HG02840 (cell line): ENCODE results near the gene CNTN5.
"Not testable (repeated sequence)": the region's sequence is repeated elsewhere in the genome, so short reads cannot be mapped to it uniquely, and the experiment has no call there.

ENCODE experiments used
- ATAC-seq: cut with Tn5 transposase; IDR thresholded peaks from one replicate; pipeline ENCODE4 v1.9.1; 2021; ENCODE audit warnings: mild to moderate bottlenecking, moderate library complexity, moderate number of reproducible peaks; ENCODE audit not compliant: unreplicated experiment, low FRiP score

CNTN5 gene

GRCh38 chr11:100257238-100257803, 1236.6 kb downstream of the CNTN5 start:
- ATAC-seq = not testable (repeated sequence)

GRCh38 chr11:100269516-100269915, 1248.8 kb downstream of the CNTN5 start:
- no peak for ATAC-seq

GRCh38 chr11:100273066-100273815, 1252.5 kb downstream of the CNTN5 start:
- ATAC-seq = no peak

GRCh38 chr11:100274466-100274865, 1253.7 kb downstream of the CNTN5 start:
- not testable (repeated sequence) for ATAC-seq

GRCh38 chr11:100294748-100295147, 1274.0 kb downstream of the CNTN5 start:
- no peak for ATAC-seq

GRCh38 chr11:100296051-100296679, 1275.4 kb downstream of the CNTN5 start:
- no peak for ATAC-seq

GRCh38 chr11:100297516-100297915, 1276.8 kb downstream of the CNTN5 start:
- no peak for ATAC-seq

- no peak for ATAC-seq
Observed at GRCh38 chr11:100302824-100303223, 1282.1 kb downstream of the CNTN5 start.

GRCh38 chr11:100303897-100304296, 1283.1 kb downstream of the CNTN5 start:
- no peak for ATAC-seq

GRCh38 chr11:100308202-100308601, 1287.5 kb downstream of the CNTN5 start:
- ATAC-seq = no peak

GRCh38 chr11:100315946-100316345, 1295.2 kb downstream of the CNTN5 start:
- ATAC-seq = no peak

- no peak for ATAC-seq
Observed at GRCh38 chr11:100316952-100317351, 1296.2 kb downstream of the CNTN5 start.

GRCh38 chr11:100319691-100320090, 1298.9 kb downstream of the CNTN5 start:
- no peak for ATAC-seq

- ATAC-seq = no peak
Observed at GRCh38 chr11:100328626-100329340, 1308.0 kb downstream of the CNTN5 start.

GRCh38 chr11:100329352-100329751, 1308.6 kb downstream of the CNTN5 start:
- no peak for ATAC-seq

GRCh38 chr11:100336873-100337272, 1316.1 kb downstream of the CNTN5 start:
- ATAC-seq = no peak

- ATAC-seq = no peak
Observed at GRCh38 chr11:100338144-100338840, 1317.5 kb downstream of the CNTN5 start.

- ATAC-seq = no peak
Observed at GRCh38 chr11:100340466-100341319, 1319.9 kb downstream of the CNTN5 start.

GRCh38 chr11:100353083-100353482, 1332.3 kb downstream of the CNTN5 start:
- ATAC-seq = no peak

- ATAC-seq = no peak
Observed at GRCh38 chr11:100354736-100355135, 1334.0 kb downstream of the CNTN5 start.
